ENCODE results near the gene DLX1. TPM values are rescaled to one million over a fixed set of nuclear protein-coding genes. Genes with fewer than 3 reads are reported as not detected.

Gene DLX1
- total and polyA plus RNA-seq, 9 of the 15 experiments (the other 6 are each of a cell fraction or from before 2014, with no cell fraction given), result 1.9 to 26.2 (median 9.6) TPM

- TF ChIP-seq, protein P1, sequence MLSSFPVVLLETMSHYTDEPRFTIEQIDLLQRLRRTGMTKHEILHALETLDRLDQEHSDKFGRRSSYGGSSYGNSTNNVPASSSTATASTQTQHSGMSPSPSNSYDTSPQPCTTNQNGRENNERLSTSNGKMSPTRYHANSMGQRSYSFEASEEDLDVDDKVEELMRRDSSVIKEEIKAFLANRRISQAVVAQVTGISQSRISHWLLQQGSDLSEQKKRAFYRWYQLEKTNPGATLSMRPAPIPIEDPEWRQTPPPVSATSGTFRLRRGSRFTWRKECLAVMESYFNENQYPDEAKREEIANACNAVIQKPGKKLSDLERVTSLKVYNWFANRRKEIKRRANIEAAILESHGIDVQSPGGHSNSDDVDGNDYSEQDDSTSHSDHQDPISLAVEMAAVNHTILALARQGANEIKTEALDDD (IDR thresholded peaks at IDR 0.05), result peak; percentile 83
- TF ChIP-seq HEY1 (CRISPR knock-in tag; IDR thresholded peaks at IDR 0.05; ENCODE audit: borderline replicate concordance), result no peak
- 0 out of 2 replicates have a peak, but pooled peaks have one; percentile 21 for TF ChIP-seq ZBTB17 (CRISPR knock-in tag; IDR thresholded peaks at IDR 0.05)
- TF ChIP-seq KHSRP (IDR thresholded peaks at IDR 0.05), result no peak
- 0 out of 2 replicates have a peak, but pooled peaks have one; percentile 20 for TF ChIP-seq BRD4 (IDR thresholded peaks at IDR 0.05)
- no peak for TF ChIP-seq GTF2A2 (tag; IDR thresholded peaks at IDR 0.05)
- 0 out of 2 replicates have a peak, but pooled peaks have one; percentile 1 for TF ChIP-seq ZNF395 (CRISPR knock-in tag; IDR thresholded peaks at IDR 0.05)
- peak; percentile 26 for TF ChIP-seq WHSC1 (IDR thresholded peaks at IDR 0.05; ENCODE audit: low read length)
- 0 out of 4 replicates have a peak, but pooled peaks of 1 of the 2 experiments have one; percentile 34 for TF ChIP-seq TEAD1 (CRISPR knock-in tag; IDR thresholded peaks at IDR 0.05)
- no peak for TF ChIP-seq RAD21 (CRISPR knock-in tag; conservative IDR thresholded peaks at IDR 0.05 in 1 of 2, IDR thresholded peaks at IDR 0.05 in 1 of 2)
Measured at GRCh38 chr2:172047566-172048507, 37.5 kb upstream of the DLX1 start (continued).

Measured in K562 (cell line).